ENCODE results near the gene PKIB. TPM values are rescaled to one million over a fixed set of nuclear protein-coding genes. Genes with fewer than 3 reads are reported as not detected.

PKIB gene
- total RNA-seq, 4 donors from 2014 or later, result 1.2 to 2.2 TPM; not detected in 2

DNA sequence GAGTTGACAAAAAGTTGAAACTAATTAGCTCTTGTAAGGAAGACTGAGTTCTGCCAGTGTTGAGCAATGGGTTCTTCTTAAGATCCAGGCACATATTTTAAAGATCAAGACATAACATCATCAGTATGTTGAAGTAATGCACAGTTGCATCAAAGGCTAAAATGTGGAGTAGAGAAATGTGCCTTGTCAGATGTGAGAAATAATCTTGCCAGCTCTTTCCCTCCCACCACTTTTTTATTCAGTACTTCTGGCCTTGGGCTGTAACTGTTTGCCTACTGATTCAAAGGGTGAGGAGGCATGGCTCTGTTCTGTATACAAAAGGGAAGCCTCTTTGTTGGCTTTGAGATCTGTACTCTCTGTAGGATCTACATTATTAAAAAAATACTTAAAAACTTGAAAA, 13.1 kb downstream of the PKIB start:
- H3K4me3 ChIP-seq, result no peak overlapping the region
- peaks cover 0 to 2% (median 0%) of the 10 kb centered on the region in 4 donors for H3K27me3 ChIP-seq
- DNase-seq (ENCODE audit: extremely low spot score), result no peak
- no peak for TF ChIP-seq EP300 (IDR thresholded peaks at IDR 0.05)
- TF ChIP-seq, protein P1, sequence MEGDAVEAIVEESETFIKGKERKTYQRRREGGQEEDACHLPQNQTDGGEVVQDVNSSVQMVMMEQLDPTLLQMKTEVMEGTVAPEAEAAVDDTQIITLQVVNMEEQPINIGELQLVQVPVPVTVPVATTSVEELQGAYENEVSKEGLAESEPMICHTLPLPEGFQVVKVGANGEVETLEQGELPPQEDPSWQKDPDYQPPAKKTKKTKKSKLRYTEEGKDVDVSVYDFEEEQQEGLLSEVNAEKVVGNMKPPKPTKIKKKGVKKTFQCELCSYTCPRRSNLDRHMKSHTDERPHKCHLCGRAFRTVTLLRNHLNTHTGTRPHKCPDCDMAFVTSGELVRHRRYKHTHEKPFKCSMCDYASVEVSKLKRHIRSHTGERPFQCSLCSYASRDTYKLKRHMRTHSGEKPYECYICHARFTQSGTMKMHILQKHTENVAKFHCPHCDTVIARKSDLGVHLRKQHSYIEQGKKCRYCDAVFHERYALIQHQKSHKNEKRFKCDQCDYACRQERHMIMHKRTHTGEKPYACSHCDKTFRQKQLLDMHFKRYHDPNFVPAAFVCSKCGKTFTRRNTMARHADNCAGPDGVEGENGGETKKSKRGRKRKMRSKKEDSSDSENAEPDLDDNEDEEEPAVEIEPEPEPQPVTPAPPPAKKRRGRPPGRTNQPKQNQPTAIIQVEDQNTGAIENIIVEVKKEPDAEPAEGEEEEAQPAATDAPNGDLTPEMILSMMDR (IDR thresholded peaks at IDR 0.05), result no peak
- TF ChIP-seq POLR2AphosphoS5 (IDR thresholded peaks at IDR 0.05), result no peak
- TF ChIP-seq POLR2A (IDR thresholded peaks at IDR 0.05; ENCODE audit: low read depth), result no peak
- intact Hi-C loops (cut with DNase I), result no loop called here
- no peaks in the 10 kb centered on the region for H3K36me3 ChIP-seq
- no peaks in the 10 kb centered on the region for H3K9me3 ChIP-seq
- no peaks in the 10 kb centered on the region for H3K4me1 ChIP-seq
- no peak overlapping the region for H3K27ac ChIP-seq (replicated peaks in 1 of 4)

DNA sequence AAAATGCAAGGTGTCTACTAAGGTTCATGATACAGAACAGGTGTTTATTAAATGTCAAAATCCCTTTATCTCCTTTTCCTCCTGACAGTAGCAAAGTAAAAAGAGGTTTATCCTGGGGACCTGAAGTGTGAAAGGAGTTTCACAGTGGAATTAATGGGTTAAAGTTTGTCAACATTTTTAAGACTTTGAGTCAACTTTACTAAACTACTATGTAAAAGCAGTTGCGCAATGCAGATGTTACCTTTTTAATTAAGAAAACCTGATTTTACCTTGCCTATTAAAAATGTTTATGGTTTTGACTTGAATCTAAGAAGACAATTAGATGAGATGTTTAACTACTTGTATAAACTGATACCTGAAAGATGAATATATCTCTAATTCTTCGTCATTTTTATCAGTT, 14.6 kb downstream of the PKIB start:
- no peak overlapping the region for H3K27ac ChIP-seq (replicated peaks in 1 of 4)
- intact Hi-C loops (cut with DNase I), result no loop called here
- H3K9me3 ChIP-seq, result no peaks in the 10 kb centered on the region
- H3K4me3 ChIP-seq, result no peak overlapping the region
- TF ChIP-seq POLR2A (IDR thresholded peaks at IDR 0.05; ENCODE audit: low read depth), result no peak
- no peak for TF ChIP-seq POLR2AphosphoS5 (IDR thresholded peaks at IDR 0.05)
- TF ChIP-seq, protein P1 (IDR thresholded peaks at IDR 0.05), result no peak
- TF ChIP-seq EP300 (IDR thresholded peaks at IDR 0.05), result no peak
- peaks cover 0 to 2% (median 0%) of the 10 kb centered on the region in 4 donors for H3K27me3 ChIP-seq
- 89% methylated on average over 2 of the region's 2 CpGs for WGBS
- H3K36me3 ChIP-seq, result no peaks in the 10 kb centered on the region
- no peaks in the 10 kb centered on the region for H3K4me1 ChIP-seq
- no peak for DNase-seq (ENCODE audit: extremely low spot score)

DNA sequence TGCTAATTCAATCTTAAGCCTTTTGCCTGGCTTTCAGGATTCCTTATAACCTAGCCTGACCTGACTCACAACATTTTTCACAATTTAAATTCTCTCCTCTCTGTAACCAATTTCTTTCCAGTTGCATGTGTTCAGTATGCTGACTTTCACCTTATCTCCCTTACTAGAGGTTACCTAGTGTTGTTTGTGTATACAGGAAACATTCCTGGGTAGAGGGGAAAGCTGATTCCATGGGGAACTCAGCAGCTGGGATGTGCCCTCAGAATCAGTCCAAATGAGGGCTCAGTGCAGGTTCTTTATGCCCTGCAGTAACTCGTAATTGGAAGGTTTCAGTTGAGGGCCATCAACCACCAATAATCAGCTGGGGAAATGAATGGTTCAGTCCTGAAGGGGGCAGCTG, 18.5 kb downstream of the PKIB start:
- Histone ChIP-seq H3K27ac (replicated peaks in 1 of 4) (no peak overlapping the region), H3K4me3 (no peak overlapping the region), H3K36me3 (no peaks in the 10 kb centered on the region), H3K9me3 (no peaks in the 10 kb centered on the region), H3K4me1 (no peaks in the 10 kb centered on the region), H3K27me3 (no peaks in the 10 kb centered on the region)
- WGBS, result 43% methylated on average over 1 of the region's 1 CpG
- no peak for DNase-seq (ENCODE audit: extremely low spot score)
- intact Hi-C loops (cut with DNase I), result no loop called here
- TF ChIP-seq POLR2A (IDR thresholded peaks at IDR 0.05; ENCODE audit: low read depth) (no peak), POLR2AphosphoS5 (IDR thresholded peaks at IDR 0.05) (no peak), EP300 (IDR thresholded peaks at IDR 0.05) (no peak)
- TF ChIP-seq, protein P1 (IDR thresholded peaks at IDR 0.05), result no peak

DNA sequence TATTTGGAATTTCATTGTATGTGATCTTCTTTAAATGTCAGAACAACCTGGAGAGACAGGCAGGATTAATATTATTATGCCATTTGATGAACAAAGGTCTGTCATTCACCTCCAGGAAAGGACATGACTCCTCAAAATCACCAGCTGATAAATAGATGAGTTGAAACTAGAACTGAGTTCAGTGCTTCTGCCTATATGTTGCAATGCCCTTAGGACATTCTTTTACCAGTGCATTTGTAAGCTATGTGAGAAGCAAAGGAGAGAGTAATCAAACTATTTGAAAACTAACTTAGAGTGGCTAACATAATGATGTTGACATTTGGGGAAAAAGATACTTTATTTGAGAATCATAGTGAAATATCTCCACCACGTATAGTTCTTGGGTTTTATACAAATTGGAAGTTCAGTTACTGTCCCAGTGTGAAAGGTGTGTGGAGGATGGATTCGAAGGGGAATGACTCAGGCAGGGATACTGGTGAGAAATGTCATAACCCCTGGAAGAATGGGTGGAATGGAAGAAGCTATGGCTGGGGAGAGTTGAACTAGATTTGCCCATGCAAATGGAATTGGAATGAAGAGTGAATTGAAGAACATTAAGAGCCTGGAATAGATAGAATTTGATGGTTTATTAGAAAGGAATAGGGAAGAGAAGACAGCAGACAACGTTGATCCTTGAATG, 21.5 kb downstream of the PKIB start:
- Histone ChIP-seq H3K9me3 (no peaks in the 10 kb centered on the region), H3K27ac (replicated peaks in 1 of 4) (no peak overlapping the region), H3K27me3 (no peaks in the 10 kb centered on the region), H3K36me3 (no peaks in the 10 kb centered on the region), H3K4me1 (no peaks in the 10 kb centered on the region), H3K4me3 (no peak overlapping the region)
- TF ChIP-seq POLR2AphosphoS5 (IDR thresholded peaks at IDR 0.05), result no peak
- no peak for TF ChIP-seq EP300 (IDR thresholded peaks at IDR 0.05)
- TF ChIP-seq, protein P1 (IDR thresholded peaks at IDR 0.05), result no peak
- no peak for TF ChIP-seq POLR2A (IDR thresholded peaks at IDR 0.05; ENCODE audit: low read depth)
- DNase-seq (ENCODE audit: extremely low spot score), result no peak
- intact Hi-C loops (cut with DNase I), result no loop called here
- 42% methylated on average over 3 of the region's 3 CpGs for WGBS

DNA sequence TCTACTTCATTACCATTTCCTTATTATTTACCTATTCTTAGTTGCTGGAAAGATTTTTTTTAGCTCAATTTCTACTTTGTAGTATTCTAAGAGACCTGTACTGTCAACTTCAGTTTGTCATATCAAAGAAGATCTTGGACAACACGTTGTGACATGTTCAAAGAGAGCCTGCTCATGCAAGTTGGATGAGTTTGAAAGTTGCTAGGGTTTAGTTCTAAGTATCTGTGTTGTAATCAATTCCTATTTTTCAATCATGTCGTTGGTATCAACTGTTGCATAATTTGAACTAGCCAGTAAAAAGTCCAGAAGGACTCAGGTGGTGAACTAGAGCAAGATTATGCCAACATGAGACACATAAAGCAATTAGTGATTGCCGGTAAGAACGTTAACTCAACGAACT, 30.2 kb downstream of the PKIB start:
- Histone ChIP-seq H3K36me3 (no peaks in the 10 kb centered on the region), H3K27me3 (no peaks in the 10 kb centered on the region), H3K27ac (replicated peaks in 1 of 4) (no peak overlapping the region), H3K4me3 (no peak overlapping the region), H3K9me3 (no peaks in the 10 kb centered on the region), H3K4me1 (no peaks in the 10 kb centered on the region)
- no peak for DNase-seq (ENCODE audit: extremely low spot score)
- no peak for TF ChIP-seq POLR2A (IDR thresholded peaks at IDR 0.05; ENCODE audit: low read depth)
- TF ChIP-seq, protein P1 (IDR thresholded peaks at IDR 0.05), result no peak
- no peak for TF ChIP-seq POLR2AphosphoS5 (IDR thresholded peaks at IDR 0.05)
- TF ChIP-seq EP300 (IDR thresholded peaks at IDR 0.05), result no peak
- intact Hi-C loops (cut with DNase I), result no loop called here
- WGBS, result 86% methylated on average over 5 of the region's 5 CpGs

Data from esophagus muscularis mucosa (tissue), 4 donors.